Lung (tissue), 12 donors: ENCODE measurements around the gene EME2. TPM values are rescaled to one million over a fixed set of nuclear protein-coding genes. Genes with fewer than 3 reads are reported as not detected.

Source experiments
- ATAC-seq: fragments of 200-7000 bp; cut with Tn5 transposase; one replicate; pipeline ENCODE4 v1.9.1; 2020; ENCODE audit warnings: moderate number of reproducible peaks; ENCODE audit not compliant: insufficient read depth, low FRiP score
- DNase-seq, 3 donors: peaks; one replicate each; pipeline ENCODE4 v3.0.0-alpha.2; 2013 to 2017
- H3K27ac ChIP-seq, 2 donors: one replicate each; pipeline ENCODE4 v1.5.1; 2013; ENCODE audit warnings: mild to moderate bottlenecking in 2 of 2, moderate library complexity in 2 of 2, control low read depth in 1 of 2, inconsistent platforms in 1 of 2, low read depth in 1 of 2, low read length in 1 of 2
- H3K27me3 ChIP-seq, 3 donors: one replicate each; pipeline ENCODE4 v1.5.1; 2013; ENCODE audit warnings: low read length in 2 of 3; ENCODE audit not compliant: control insufficient read depth in 3 of 3, insufficient read depth in 3 of 3
- H3K36me3 ChIP-seq, 4 donors: one replicate each; pipeline ENCODE4 v1.5.1; 2013; ENCODE audit warnings: low read length in 4 of 4, mild to moderate bottlenecking in 1 of 4, moderate library complexity in 1 of 4; ENCODE audit not compliant: control insufficient read depth in 4 of 4, insufficient read depth in 4 of 4
- H3K4me1 ChIP-seq, 5 donors: one replicate each; pipeline ENCODE4 v1.5.1; 2013; ENCODE audit warnings: low read length in 5 of 5, mild to moderate bottlenecking in 2 of 5, moderate library complexity in 1 of 5; ENCODE audit not compliant: control insufficient read depth in 5 of 5, insufficient read depth in 5 of 5
- H3K4me3 ChIP-seq: one replicate; pipeline ENCODE4 v1.5.1; 2013; ENCODE audit warnings: mild to moderate bottlenecking, control low read depth, moderate library complexity
- H3K9ac ChIP-seq, 2 donors: one replicate each; pipeline ENCODE4 v1.5.1; 2013; ENCODE audit warnings: low read length in 2 of 2, control low read depth in 1 of 2; ENCODE audit not compliant: insufficient read depth in 1 of 2
- H3K9me3 ChIP-seq, 4 donors: one replicate each; pipeline ENCODE4 v1.5.1; 2013; ENCODE audit warnings: low read length in 3 of 4, mild to moderate bottlenecking in 1 of 4, moderate library complexity in 1 of 4; ENCODE audit not compliant: control insufficient read depth in 4 of 4, insufficient read depth in 3 of 4
- CTCF ChIP-seq: IDR thresholded peaks from 2 replicates; pipeline ENCODE4 v1.5.1; 2012; ENCODE audit warnings: mild to moderate bottlenecking; ENCODE audit errors: control extremely low read depth, extremely low read depth
- WGBS, 2 donors: extraction: QIAGEN DNeasy Blood & Tissue Kit; methylation state at CpG; one replicate each; pipeline ENCODE4 v1.1.7; 2013; 5-methylcytosine and 5-hydroxymethylcytosine counted together
- polyA plus RNA-seq, 2 donors: library from polyadenylated mRNA; stranded (reverse); fragments of 200-250 nt; gene quantifications; one replicate each; pipeline ENCODE4 v1.2.1, GENCODE V29; 2013
- total RNA-seq, 2 donors: library from RNA; depleted of rRNA in 1 of 2; stranded (reverse); fragments of >200 nt in 1 of 2; gene quantifications; one replicate each; pipeline ENCODE4 v1.2.1, GENCODE V29; 2014 to 2021
- donor health status: control.
- donor health status: control.
- donor health status: Bipolar disorder and iron deficiency.
- donor health status: healthy.
- donor health status: DM: yes; HTN: yes; CAD: no.

Gene EME2
- total and polyA plus RNA-seq, 4 donors, result 8.6 to 30.2 (median 9.8) TPM

- WGBS, 2 donors, result 93 to 95% methylated on average over 38 to 44 of the region's 44 CpGs
- no peak overlapping the region for H3K4me3 ChIP-seq
- DNase-seq (peak in 1 of 3 donors; percentile 9), ATAC-seq (no peak)
- no peak overlapping the region for H3K9ac ChIP-seq
- H3K9me3 ChIP-seq, result peaks cover 0 to 3% (median 0%) of the 10 kb centered on the region in 4 donors
- H3K36me3 ChIP-seq, result peaks cover 0 to 61% (median 0%) of the 10 kb centered on the region in 4 donors
- TF ChIP-seq CTCF, result no peak
- H3K27me3 ChIP-seq, result no peaks in the 10 kb centered on the region
- peaks cover 0 to 12% (median 0%) of the 10 kb centered on the region in 5 donors for H3K4me1 ChIP-seq
- H3K27ac ChIP-seq, result no peak overlapping the region
Measured at GRCh38 chr16:1790611-1791255, 18.1 kb downstream of the EME2 start.

- no peak for DNase-seq
- ATAC-seq, result no peak
- no peak overlapping the region for H3K9ac ChIP-seq
- no peak overlapping the region for H3K4me3 ChIP-seq
- peaks cover 0 to 55% (median 0%) of the 10 kb centered on the region in 4 donors for H3K36me3 ChIP-seq
- peaks cover 0 to 12% (median 0%) of the 10 kb centered on the region in 5 donors for H3K4me1 ChIP-seq
- H3K27me3 ChIP-seq, result no peaks in the 10 kb centered on the region
- WGBS, 2 donors, result 95 to 96% methylated on average over 53 of the region's 53 CpGs
- H3K9me3 ChIP-seq, result peaks cover 0 to 3% (median 0%) of the 10 kb centered on the region in 4 donors
- TF ChIP-seq CTCF, result no peak
- no peak overlapping the region for H3K27ac ChIP-seq
Measured at GRCh38 chr16:1791256-1791942, 18.8 kb downstream of the EME2 start.

GRCh38 chr16:1791943-1792812 is 19.6 kb downstream of the EME2 start:
- Histone ChIP-seq H3K9ac (no peak overlapping the region), H3K27me3 (no peaks in the 10 kb centered on the region), H3K4me1 (peaks cover 0 to 12% (median 0%) of the 10 kb centered on the region in 5 donors), H3K27ac (no peak overlapping the region), H3K4me3 (no peak overlapping the region), H3K9me3 (peaks cover 0 to 3% (median 0%) of the 10 kb centered on the region in 4 donors), H3K36me3 (peaks cover 0 to 48% (median 0%) of the 10 kb centered on the region in 4 donors)
- ATAC-seq, result no peak
- TF ChIP-seq CTCF, result no peak
- WGBS, 2 donors, result 91 to 92% methylated on average over 58 to 59 of the region's 59 CpGs
- DNase-seq, result no peak
